HG02759 (cell line): ENCODE results near the gene RHOH.

ENCODE experiments used
- ATAC-seq: cut with Tn5 transposase; IDR thresholded peaks from one replicate; pipeline ENCODE4 v1.9.1; 2021; ENCODE audit warnings: mild to moderate bottlenecking, moderate library complexity; ENCODE audit not compliant: unreplicated experiment

Gene RHOH

DNA sequence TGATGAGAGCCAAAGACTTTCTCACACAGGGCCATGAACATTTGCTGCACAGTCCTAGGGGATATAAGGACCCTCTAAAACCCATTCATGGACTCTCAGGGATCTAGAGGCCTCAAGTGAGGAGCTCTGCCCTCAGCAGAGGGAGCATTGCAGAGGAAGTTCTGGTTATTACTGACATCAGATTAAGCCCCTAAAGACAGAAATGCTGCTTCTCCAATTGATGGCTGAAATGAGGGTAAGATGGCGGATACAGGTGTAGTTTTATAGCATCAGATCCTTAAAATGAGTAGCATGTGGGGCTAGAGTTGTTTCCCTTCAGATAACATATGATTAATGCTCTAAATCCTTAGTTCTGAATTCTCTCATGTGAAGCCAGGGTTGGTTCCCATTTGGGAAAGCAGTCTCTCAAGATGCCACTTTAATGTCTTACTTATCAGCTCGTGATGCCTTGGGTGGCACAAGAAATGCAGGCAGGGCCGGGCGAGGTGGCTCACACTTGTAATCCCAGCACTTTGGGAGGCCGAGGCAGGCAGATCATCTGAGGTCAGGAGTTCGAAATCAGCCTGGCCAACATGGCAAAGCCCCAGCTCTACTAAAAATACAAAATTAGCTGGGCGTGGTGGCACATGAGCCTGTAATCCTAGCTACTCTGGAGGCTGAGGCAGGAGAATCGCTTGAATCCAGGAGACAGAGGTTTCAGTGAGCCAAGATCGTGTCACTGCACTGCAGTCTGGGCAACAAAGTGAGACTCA, 7.9 kb downstream of the RHOH start:
- ATAC-seq: no peak

DNA sequence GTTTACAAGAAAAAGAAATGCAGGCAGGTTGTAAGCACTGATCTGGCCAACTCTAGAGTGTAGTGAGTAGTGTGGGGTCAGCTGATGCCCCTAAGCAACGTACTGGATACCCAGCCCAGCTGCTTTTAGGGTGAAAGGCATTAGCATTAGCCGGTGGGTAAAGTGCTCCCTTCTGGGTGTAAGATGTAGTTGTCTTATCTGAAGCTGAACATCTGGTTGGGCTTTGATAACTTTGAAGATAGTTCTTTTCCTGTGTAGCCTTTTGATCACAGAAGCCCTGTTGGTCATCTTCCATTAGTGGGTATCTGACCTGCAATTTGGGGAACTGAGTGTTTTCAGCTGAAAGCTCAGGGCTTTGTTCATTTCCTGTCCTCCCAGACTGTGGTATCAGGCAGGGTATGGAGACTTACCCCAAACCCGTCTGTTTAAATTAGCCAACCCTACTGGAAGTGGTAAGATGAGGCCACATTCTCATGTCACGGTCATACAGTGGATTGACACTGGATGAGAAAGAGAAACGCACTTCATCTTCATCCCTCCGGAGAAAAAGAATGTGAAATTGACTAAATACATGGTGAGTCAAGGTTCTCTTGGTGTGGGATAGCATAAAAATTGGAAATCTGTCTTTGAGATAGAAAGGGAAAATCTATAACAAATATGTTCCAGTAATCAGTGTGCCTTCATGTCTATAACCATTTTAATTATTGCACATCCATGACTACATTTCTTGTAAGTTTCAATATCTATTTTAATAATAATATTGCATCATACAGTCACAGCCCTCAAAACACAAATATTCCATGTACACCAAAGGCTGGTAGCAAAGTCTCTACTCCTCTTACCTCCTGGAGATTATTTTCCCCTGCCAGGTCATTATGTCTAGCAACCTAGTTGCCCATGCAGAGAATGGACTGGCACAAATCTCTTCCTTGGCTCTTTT, 8.7 kb downstream of the RHOH start:
- peak; percentile 60 for ATAC-seq

DNA sequence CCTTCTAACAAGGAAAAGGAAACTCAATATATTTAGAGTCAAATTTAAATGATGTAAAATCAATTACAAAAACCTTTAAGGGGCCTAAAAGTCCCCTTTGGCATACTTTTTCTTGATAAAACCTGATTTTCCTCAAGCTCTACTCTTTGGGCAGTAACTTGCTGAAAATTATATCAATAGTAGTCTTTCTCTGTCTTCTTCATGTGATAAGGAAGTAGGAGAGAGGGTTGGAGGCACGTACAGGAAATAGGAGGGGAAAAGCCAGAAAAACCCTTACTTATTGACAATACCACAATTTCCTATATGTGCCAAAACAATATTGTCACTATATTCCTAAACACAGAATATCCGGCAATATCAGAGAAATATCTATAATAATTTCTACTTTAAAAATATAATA, 9.6 kb downstream of the RHOH start:
- no peak for ATAC-seq

DNA sequence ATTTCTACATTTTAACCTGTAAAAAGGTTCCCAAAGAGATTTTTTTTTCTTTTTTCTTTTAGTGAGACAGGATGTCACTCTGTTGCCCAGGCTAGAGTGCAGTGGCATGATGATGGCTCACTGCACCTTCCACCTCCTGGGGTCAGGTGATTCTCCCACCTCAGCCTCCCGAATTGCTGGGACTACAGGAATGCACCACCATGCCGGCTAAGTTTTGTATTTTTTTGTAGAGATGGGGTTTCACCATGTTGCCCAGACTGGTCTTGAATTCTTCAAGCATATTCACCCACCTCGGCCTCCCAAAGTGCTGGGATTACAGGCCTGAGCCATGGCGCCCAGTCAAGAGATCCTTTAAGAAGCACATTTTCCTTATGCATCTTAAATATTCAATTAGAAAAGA, 12.6 kb downstream of the RHOH start:
- no peak for ATAC-seq

DNA sequence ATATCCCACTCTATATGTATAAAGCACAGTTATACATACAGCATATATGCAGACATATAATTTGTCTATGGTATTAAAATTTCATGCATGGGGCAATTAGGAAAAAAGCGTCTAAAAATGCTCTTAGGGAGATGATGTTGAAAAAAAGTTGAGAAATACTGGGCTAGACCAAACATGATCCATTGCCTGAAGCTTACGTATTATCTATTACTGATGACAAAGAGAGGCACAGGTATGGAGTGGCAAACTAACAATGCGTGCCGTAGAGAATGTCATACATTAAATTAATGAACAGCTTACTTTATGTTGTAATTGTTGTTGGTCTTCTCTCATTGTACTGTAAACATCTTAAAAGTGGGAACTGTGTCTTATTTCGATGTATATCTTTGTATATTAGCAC, 13.9 kb downstream of the RHOH start:
- no peak for ATAC-seq

DNA sequence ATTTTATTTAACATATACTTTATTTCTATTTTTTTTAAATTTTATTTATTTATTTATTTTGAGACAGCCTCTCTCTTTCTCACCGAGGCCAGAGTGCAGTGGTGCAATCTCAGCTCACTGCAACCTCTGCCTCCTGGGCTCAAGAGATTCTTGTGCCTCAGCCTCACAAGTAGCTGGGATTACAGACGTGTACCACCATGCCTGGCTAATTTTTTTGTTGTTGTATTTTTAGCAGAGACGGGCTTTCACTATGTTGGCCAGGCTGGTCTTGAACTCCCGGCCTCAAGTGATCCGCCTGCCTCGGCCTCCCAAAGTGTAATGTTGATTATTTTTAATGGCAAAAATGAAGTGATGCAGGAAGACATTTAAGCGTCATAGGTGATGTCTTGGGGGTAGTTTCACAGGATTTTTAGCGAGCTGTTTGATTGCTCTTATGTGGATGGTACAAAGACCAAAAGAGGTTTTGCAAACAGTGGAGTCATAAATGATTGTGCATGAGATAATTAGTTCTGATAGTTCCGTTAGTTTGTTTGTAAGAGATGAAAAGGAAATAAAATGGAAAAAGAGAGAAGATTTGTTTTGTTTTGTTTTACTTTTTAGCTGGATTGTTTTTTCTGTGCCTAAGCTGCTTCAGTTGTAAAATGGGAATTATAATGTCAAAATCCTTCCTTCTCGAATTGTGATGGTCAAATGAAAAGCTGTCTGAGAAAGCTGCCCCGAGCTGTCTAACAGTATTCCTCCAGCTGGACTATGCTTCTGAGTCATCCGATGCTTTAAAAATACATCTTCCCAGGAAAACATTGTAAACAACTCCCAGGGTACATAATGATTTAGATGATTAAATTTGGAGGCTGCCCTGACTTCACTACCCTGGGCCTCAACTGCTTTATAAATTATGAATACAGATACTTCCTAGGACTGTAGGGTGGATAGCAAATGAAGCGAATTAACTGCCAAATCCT, 14.7 kb downstream of the RHOH start:
- no peak for ATAC-seq

DNA sequence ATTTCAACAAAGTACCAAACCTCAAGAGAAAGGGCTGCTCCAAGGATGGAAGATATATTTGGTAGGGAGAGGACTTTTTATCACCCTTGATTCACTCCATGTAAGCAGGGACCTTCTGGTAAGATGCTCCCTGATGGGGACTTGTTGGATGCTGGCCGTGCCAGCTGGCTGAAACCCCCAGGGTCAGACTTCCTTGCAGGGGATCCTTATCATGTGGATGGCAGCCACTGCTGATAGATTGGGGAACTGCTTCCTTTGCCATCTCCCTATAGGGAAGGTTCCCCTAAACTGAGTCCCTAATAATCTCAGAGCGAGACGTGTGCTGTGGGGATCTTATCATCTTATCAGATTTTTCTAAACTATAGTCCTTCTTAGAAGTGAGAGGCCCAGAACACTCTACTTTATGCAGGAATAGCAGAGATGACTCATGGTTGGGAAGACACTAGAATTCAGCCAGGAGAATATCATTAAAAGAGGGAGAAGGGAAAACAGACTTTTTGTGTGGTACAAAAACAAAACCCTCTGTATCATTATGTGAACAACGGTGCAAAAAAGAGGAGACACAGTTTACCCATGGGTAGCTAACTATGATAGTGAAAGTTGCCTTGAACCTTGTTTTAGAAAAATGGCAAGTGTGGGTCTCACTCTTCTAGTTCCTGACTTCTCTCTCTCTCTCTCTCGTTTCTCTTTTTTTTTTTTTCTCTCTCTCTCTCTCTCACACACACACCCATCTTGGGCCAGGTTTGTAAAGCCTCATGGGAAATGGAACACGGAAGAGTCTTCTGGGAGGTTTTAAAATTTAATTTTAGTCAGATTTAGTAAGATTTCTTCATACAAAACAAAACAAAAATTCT, 16.1 kb downstream of the RHOH start:
- no peak for ATAC-seq

DNA sequence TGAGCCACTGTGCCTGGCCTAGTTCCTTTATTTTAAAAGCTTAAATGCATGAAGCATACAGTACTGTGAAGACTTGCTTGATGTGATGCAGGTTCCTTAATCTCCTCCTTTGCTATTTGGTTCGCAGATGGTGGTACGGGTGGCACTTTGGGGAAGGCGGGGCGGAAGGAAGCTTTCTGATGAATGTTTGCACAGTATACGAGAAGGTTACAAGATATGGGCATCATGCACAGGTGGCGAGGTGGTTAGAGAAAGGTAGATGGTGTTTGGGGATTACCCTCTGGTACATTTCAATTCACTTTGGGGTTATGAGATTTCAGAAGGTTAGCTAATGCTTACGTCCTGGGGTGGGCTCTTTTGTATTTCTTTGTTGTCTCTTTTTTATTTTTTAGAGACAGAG, 17.2 kb downstream of the RHOH start:
- no peak for ATAC-seq

DNA sequence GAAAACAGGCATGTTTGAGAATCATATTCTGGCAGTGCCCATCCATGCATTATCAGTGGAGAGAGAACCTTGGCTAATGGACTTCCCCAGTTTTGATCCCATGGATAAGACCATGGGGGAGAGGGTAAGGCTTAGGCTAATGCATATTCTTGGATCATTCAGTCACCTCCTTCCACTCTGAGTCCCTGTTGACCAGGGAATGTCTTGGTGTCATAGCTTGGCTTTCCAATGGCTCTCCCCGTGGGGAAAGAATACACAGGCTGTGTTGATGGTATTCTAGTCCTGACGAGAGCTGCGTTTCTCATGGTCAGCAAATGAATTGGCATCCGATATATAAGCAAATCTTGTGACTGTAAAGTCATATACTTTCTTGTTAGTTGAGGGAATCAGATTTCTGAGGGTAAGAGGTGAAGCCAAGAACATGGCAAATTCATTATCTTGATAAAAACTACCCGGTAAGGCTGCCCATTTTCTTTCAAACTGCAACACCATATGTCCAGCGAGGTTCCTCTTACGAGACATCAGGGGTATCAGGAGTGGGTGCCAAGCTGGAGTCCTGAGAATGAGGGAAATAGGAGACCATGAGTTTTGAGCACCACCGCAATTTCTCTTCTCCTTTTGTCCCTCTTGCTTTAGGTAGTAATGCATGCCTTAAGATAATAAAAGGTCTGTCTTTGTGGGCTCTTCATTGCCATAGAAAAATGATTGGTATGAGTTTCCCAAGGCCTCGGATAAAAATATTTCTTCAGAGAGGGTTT, 18.0 kb downstream of the RHOH start:
- no peak for ATAC-seq

DNA sequence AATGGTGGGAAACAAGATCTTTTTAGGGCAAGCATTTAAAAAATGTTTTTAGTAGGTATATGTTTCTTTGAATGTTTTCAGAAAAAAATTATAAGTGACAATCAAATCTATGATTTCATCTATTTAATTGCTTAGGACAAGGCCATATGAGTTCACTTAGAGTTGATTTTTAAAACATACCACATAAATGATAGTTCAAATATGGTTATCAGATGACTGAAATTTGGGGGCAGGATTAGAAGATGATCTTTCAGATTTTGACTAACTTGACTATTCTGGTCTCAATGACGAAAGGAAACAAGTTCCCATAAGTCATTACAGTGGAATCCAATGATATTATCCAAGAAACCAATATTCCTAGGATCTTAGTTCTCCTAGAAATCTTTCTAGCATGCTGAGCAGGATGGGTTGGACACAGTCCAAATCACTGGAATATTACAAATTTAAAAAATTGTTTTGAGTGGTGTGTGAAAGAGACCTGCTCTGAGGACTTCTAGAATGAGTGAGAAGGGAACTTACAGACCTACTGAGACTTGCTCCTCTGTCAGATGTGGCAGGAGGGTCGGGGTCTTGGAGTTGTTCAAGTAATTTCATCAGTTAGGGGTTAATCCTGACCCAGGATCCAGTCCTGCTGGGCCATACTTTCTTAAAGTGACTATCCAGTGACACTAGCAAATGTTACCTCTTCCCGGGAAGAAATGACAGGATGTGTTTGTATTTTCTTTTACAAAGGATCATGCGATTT, 20.0 kb downstream of the RHOH start:
- no peak for ATAC-seq

DNA sequence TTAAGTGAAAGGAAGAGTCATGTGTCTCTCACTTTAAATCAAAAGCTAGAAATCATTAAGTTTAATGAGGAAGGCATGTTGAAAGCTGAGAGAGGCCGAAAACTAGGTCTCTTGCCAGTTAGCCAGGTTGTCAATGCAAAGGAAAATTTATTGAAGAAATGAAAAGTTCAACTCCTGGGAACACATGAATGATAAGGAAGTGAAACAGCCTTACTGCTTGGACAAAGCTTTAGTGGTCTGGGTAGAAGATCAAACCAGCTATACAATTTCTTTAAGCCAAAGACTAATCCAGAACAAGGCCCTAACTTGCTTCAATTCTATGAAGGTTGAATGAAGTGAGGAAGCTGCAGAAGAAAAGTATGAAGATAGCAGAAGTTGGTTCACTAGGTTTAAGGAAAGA, 24.9 kb downstream of the RHOH start:
- ATAC-seq: no peak

DNA sequence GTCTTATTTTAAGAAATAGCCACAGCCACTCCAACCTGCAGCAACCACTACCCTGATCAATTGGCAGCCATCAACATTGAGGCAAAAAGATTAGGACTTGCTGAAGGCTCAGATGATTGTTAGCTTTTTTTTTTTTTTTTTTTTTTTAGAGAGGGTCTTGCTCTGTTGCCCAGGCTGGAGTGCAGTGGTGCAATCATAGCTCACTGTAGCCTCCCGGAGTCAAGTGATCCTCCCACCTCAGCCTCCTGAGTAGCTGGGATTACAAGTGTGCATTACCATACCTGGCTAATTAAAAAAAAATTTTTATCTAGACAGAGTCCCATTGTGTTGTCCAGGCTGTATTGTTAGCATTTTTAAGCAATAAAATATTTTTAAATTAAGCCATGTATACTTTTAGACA, 26.5 kb downstream of the RHOH start:
- no peak for ATAC-seq

DNA sequence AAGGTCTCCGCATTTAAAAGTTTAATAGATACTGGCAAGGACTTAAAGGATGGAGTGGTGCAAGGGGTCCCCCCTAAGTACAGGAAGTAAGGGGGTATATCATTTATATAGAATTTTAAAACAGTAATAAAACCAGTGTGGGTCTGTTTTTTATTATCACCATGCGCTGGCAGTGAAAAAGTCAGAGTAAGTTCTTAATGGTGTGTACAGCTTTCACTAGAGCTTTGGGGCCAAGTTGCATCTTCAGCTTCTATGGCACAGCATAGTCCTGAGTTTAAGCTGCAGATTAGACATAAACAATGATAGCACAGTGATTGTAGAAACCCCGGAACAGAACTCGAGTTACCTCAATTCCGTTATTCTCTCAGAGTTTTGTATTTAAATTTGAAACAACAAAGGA, 27.6 kb downstream of the RHOH start:
- no peak for ATAC-seq

DNA sequence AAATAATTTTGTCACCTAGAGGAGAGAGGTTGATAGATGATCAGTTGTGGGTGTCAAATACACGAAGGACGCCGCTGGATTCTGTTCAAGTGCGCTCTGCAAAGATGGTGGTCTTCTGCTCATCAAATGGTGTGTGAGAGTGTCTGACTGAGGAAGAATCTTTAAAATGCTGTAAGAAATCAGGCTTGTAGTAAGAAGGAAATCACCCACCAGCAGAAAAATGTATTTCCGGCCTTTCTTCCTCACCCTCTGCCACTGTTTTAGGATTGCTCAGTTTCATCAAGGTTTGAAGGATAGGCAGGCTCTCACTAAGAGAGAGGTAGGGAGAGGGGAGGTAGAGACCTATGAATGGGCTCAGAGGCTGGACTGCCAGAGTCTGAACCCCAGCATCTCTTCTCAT, 28.7 kb downstream of the RHOH start:
- no peak for ATAC-seq

DNA sequence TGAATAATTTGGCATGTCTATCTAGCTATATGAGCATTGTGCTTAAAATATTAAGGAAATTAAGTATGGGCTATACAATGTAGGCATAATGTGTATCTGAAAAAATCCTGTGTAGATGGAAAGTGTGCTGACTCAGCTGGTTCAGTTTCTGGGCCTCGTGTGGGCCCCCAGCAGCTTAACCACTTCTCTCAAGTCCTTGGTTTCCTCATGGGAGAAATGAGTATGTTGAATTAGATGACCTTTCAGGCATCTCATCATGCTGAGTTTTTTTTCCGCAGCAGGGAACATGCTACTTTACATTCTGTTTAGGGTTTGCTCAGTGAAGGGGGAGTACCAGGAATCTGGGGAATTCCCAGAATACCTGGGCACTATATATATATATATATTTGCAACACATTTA, 30.5 kb downstream of the RHOH start:
- ATAC-seq: peak; percentile 56

DNA sequence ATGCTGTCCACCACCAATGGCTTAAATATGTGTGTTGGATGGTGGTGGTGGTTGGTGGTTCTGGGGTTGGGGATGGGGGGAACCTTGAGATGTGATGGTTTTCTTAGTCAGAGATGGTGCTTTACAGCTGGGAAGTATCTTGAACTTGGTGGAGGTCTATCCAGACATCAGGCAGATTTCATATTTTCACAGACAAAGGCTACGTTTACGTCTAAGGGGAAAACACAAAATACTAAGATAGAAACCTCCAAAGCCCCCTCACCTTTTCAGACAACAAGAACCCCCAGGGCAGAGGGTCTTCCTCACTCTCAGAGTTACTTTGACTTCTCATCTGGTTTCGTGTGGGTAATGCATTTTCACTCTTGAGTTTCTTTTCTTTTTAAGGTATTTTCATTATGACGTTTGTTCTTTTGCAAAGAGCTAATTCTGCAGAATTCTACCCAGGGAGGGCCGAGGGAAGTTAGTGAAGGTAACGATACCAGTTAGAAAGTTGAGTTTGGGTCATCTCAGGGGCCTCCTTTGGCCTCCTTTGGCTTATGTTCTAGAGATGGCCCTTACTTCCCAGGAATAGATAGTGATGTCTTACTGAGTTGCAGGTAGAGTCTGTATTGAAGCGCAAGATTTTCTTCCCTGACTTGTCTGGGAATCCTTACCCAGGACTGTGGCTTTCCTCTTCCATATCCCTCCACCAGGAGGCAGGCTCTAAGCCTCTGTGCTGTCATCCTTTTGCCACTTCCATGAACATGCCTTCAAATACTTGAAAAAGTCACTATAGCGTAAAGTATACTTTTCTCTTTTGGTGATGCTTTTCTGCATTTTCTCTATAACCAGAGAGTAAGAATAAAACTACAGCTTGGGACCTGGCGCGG, 31.9 kb downstream of the RHOH start:
- peak; percentile 58 for ATAC-seq

DNA sequence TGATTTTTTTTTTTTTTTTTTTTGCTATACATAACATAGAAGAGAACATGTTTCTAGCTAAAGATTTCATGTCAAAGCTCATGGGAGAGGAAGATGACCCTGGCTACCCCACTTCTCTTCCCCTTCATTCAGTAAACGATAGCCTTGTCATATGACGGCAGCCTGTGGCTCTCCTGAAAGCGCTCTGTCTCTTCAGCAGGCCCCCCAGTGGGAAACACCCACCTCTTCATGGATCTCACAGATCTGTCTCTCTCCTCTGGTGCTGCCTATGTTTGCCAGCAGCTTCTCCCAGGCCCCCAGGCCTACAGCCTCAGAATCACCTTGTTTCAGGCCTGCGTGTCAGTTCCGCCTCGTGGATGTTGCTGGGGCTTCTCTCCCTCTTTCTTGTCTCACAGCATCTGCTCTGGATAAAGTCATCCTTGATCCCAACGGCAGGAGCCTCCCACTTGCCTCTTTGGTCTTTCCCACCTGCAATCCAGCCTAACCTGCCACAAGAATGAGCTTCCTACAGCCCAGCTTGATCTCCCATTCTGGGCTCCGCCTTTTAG, 34.6 kb downstream of the RHOH start:
- ATAC-seq: no peak
